IPS DF 19.7 (cell line): ENCODE measurements around the gene TMEM161B.
"Not testable (repeated sequence)": the region's sequence is repeated elsewhere in the genome, so short reads cannot be mapped to it uniquely, and the experiment has no call there.

Experiments used
- DNase-seq: peaks from one replicate; pipeline ENCODE4 v3.0.0-alpha.2; 2013; ENCODE audit warnings: low read depth, low spot score

TMEM161B gene

DNA sequence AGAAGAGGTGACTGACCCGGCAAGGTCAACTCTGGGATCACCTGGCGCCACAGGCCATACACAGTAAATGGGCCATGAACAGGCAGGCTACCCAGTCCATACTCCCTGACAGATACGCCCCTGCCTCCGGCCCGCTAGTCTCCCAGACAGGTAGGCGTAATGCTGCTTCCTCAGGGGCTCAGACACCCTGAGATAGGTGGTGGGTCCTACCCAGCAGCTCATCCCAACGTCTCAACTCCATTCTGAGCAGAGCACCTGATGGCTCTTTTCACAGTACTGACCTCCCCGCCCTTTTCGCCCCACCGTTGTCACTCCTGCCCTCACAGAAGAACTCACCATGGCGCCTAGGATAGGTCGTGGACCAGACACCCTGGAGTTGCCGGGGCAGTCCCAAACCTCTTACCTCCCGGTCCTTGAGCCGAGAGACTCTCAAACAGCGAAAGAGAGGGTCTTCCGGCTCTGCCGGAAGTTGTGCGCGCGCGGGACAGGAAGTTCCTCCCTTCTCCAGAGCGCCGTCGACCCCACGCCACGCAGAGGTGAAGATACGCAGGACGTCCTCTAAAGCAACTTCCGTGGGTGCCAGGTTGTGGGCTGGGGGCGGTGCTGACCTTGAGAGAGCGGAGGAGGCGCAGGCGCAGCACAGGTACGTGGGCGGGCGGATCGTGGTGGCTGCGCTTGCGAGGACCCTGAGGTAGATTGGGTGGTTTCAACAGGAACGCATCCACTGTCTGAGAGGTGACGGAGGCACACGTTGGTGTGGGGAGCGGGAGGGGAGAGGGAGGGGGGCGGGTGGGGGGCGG lies at the start of gene TMEM161B:
TMEM161B (minus strand) TSS at position 461 of the 800 bp plus-strand sequence; CDS start at position 339, 122 bp downstream.
- DNase-seq: peak; percentile 69

DNA sequence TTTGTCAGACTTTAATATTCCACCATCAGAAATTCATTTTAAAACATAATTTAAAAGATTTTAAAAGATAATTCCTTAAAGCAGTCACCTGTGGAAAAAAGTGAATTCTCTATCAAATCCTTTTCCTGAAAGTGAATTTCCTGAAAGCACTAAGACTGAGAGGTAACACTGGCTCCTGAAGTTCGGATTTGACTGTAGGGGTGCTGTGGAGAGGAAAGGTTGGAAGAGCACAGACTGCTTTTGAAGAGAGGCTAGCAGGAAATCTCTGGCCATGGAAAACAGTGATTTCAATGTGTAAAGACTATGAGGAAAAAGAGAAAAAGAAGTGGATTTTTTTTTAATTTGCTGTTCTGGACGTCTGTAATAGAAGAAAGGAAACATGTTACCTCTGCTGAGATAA lies 35.7 kb upstream of the TMEM161B start:
- DNase-seq: no peak

DNA sequence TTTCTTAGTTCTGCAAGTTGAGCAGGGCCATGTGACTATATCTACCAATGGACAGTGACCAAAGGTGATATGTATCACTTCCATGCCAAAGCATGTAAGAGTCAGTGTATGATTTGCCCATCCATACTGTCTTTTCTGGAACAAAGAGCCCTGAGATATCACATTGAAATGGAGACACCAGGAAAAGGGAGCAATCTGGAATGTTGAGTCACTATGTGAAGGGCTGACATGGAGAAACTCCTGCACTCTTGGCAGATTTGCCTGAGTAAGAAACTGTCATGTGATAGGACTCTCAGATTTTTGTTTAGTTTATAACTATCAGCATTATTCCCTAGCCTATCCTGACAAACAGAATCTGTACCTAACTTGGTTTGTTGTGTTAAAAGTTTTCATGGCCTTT lies 29.8 kb upstream of the TMEM161B start:
- DNase-seq: no peak

DNA sequence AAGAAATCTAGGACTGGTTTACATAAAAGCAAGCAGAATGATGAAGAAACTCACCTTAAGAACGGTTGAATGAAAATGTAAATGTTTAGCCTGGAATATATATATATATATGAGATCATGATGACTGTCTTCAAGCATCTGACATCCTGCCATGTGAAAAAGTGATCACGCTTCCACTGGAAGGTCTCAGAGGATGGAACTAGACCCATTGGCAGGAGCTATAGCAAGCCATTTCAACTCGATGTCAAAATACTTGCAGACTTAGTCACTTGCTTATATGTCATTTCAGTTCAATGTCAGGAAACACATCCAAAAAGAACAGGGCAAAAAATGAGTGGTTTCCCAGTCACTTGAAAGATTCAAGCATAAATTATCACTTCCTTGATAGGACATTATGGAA lies 22.2 kb upstream of the TMEM161B start:
- DNase-seq: no peak

DNA sequence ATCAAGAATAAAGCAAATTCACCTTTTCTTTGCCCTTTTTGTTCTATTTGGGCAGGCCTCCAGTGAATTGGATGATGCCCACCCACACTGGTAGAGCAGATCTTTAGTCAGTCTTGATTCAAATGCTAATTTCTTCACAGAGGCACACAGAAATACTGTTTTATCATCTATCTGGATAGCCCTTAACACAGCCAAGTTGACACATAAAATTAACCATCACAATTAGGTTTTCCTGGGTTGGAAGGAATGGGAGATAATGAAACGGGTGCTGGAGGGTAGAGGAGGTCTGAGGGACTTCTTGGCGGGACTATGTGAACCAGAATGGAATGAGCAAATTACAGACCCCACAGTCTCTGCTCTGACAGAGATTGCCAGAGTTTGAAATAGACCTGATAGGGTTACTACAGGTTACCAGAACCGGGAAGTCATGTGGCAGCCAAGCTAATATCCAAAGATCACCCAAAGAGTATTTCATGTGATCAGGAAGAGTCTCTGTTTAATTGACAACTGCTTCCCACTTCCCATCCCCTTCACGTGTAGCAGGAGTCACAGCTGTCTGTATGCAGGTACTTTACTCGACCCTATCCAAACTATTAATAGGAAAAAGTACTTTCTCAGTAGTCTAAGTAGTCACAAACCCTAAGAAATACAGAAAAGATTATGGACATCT lies 20.0 kb upstream of the TMEM161B start:
- DNase-seq: no peak

DNA sequence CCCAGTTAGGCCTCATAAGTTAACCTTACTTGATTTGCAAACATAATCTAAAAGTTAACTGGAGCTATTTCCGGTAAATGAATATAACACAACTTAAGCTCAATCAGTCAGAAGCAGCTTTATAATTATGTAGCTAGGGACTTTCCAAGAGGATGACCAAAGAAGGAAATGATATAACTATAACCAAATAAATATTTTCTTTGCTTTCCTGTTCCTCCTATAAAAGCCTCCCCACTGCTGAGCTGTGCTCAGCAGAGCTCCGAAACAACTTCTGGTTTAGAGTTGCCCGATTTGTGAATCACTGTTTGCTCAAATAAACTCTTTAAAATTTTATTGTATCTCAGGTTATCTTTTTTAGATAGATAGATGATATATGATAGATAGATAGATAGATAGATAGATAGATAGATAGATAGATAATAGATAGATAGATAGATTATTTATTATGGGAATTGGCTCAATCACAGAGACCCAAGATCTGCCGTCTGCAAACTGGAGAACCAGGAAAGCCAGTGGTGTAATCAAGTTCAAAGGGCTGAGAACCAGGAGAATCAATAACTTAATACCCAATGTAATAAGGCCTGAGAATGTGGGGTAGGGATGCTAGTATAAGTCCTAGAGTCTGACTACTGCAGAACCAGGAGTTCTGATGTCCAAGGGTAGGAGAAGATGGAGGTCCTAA lies 19.3 kb upstream of the TMEM161B start:
- DNase-seq: no peak

DNA sequence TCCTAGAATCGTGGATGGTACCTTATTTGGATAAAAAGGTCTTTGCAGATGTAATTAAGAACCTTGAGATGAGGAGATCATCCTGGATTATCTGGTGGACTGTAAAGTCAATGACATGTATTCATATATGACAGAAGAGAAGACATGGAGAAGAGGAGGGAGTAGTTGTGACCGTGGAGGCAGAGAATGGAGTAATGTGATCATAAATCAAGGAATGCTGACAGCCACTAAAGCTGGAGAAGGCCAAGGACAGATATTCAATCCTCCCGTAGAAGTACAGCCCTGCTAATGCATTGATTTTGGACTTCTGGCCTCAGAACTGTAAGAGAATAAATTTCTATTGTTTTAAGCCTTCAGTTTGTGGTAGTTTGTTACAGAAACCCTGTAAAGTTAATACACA lies 18.7 kb upstream of the TMEM161B start:
- DNase-seq: no peak

DNA sequence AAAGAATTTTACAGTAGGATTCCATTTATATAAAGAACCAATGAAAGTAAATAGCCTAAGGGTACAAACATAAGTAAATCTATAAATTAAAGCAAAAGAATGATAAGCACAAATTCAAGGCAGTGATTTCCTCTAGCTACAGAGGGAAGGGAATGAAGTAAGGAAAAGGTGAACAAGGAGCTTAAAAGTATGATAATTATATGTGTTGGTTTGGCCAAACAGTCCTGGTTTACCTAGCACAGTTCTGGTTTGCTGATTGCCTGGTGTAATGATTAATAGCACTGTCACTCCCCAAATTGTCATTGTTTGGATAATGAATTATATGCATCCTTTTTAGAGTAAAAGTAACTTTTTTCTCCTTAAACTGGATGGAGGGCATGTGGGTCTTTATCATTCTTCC lies 15.0 kb upstream of the TMEM161B start:
- DNase-seq: no peak

DNA sequence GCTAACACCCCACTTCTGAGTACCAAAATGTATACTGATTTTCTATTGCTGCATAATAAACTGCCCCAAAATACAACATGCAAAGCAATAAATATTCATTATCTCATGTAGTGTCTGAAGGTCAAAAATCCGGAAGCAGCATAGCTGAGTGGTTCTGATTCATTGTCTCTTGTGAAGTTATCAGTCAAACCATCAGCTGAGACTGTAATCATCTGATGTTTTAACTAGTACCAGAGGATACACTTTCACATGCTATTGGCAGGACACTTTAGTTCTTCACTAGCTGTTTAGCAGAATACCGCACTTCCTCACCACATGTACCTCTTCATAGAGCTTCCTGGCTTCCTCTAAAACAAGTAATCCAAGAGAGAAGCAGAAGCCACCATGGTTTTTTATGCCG lies 12.7 kb upstream of the TMEM161B start:
- DNase-seq: no peak

DNA sequence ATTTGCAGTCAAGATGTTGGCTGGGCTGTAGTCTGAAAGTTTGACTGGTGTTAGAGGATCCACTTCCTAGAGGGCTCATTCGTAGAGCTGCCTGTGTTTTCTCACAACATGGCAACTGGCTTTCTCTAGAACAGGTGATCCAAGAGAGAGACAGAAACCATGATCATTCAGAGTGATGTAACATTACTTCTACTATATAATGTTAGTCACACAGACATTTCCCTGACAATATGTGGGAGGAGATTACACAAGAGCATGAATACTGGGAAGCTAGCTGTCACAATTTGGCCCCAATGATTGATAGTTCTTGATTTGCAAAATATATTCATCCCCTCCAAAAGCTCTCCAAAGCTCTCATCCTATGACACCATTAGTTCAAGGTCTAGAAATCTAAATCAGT lies 10.9 kb upstream of the TMEM161B start:
- DNase-seq: no peak

DNA sequence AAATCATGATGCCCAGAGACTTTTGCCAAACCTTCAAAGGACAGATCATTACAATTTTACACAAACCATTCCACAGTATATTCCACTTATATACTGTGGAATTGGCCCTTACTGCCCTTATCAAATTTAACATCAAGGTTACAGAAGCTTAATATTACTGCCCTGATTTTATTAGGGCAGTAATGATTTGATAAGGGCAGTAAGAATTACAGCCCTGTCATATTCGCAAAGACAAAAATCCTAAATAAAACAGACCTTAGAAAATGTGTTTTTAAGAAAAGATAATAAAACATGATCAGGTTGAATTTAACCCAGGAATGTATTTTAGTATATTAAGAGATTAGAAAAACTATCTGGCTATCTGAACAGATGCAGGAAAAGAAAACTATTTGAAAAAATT lies 7.7 kb upstream of the TMEM161B start:
- no peak for DNase-seq

DNA sequence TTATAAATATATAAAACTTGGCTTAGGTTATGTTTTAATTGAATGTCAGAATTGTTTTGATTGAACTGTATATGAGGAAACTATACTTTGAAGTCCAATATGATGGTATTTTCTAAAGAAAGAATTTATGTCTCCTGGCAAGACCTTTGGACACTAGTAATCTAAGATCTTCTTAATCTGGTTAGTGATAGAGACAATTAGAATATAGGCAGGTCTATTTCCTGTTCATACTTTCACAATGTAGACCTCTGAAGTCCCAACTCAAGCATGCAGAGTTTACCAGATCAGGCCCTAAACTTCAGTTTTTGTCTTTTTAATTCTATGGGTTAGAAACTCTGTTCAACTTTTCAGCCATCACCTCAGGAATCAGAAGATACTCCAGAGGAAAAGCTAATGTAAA lies 6.9 kb upstream of the TMEM161B start:
- no peak for DNase-seq

DNA sequence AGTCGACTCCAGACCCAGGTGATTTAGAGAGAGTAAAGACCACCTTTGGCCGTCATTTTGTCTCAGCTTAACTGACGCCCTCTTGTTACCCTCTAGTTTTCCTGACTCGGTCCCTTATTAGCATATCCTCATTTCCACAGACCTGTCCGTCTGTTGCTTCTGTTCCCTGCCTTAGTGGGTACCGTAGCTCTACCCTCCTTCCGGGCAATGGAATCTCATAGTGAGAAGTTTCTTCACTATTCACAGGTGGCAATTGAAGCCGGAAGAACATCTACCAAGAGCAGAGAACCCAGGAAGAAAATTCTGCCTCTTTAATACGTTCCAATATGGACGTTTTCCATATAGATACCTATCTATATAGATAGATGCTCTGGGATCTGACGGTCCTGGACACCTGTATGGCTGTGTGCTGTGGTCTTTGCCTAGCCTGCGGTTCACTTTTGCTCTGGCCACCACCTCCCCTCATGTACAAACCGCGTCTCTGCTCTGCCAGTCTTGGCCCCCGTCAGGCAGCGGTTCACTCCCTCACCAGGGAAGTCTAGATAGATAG lies 652 bp upstream of the TMEM161B start:
- DNase-seq: no peak

DNA sequence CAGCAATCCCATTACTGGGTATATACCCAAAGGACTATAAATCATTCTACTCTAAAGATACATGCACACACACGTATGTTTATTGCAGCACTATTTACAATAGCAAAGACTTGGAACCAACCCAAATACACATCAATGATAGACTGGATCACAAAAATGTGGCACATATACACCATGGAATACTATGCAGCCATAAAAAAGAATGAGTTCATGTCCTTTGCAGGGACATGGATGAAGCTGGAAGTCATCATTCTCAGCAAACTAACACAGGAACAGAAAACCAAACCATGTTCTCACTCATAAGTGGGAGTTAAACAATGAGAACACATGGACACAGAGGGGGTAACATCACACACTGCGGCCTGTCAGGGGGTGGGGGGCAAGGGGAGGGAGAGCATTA lies 4.1 kb downstream of the TMEM161B start:
- DNase-seq: not testable (repeated sequence)

DNA sequence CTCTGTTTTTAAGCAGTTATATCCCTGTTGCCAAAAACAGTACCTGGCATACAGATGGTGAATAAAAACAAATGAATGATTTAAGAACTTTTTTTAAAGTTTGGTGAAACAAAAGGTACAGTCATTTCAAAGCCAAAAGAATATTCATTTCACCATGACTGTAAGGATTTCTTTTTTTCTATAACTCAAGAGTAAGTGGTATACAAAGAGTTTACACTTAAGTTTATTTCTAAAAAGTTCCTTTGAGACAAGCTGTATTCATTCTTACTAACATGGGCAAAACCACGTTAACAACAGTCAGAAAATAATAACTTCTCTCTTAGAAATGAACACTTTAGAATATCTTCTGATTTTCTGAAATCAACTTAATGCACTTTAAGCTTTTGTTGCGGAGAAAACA lies 5.3 kb downstream of the TMEM161B start:
- no peak for DNase-seq

DNA sequence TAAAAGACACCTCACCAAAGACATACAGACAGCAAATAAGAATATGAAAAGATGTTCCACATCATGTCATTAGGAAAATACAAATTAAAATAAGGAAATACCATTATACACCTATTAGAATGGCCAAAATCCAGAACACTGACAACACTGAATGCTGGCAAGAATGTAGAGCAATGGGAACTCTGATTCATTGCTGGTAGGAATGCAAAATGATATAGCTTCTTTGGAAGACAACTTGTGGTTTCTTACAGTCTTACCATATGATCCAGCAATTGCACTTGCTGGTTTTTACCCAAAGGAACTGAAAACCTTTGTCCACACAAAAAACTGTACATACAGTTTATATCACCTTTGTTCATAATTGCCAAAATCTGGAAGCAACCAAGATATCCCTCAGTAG lies 6.5 kb downstream of the TMEM161B start:
- no peak for DNase-seq

DNA sequence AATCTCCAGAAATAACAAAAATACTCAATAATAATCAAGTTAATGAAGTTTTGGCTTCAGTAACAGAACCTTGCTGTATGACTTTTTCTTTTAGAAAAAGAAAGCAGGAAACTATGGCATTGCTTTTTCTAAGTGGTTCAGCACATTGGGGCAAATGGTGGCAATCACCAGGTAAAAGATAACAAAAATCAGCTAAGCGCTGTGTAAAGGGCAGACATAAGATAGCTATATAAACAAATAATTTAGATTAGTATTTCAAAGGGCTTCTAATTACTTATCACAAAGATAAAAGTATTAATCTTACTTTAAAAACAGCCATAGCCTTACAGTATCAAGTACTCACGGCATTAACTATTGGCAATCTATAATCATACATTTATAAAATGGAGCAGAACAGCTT lies 10.0 kb downstream of the TMEM161B start:
- DNase-seq: no peak

DNA sequence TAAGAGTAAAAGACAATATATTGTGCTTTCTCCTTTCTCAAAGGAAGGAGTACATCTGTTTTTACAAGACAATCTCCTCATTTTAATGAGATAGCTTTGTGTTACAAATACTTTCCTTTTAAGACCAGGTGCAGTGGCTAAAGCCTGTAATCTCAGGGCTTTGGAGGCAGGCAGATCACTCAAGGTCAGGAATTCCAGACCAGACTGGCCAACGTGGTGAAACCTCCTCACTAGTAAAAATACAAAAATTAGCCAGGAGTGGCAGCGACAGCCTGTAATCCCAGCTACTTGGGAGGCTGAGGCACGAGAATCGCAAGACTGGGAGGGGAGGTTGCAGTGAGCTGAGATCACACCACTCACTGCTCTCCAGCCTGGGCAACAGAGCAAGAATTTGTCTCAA lies 11.8 kb downstream of the TMEM161B start:
- DNase-seq: peak; percentile 86

DNA sequence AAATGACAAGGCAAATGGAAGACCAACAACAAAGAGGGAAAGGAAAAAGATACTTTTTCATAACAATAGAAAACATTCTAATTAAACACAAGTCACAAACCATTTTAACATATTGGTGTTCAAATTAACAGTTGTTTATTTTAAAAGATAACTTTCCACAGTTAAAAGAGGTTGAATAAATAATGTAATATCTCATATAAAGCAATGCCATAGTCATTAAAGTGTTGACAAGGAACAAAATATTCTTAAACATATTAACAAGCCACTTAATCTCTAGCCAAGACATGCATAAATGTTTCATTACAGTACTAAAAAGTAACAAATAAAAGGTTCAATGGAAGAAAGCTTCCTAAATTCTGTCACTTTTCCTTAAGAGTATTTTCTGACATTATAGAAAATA lies 12.6 kb downstream of the TMEM161B start:
- DNase-seq: no peak

DNA sequence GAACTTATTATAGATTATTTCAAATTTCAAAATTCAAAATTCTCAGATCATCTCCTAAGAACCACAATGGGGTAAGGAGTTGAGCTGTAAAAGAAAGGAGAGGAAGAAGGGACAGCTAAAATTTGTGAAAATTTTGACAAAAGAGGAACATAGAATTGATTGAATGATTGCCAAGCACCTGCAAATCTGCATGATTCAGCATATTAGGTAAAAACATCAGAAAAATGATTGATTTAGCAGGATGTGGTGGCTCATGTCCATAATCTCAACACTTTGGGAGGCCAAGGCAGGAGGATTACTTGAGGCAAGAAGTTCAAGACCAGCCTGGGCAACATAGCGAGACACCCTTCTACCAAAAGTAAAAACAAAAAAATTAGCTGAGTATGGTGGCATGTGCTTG lies 14.3 kb downstream of the TMEM161B start:
- DNase-seq: no peak

DNA sequence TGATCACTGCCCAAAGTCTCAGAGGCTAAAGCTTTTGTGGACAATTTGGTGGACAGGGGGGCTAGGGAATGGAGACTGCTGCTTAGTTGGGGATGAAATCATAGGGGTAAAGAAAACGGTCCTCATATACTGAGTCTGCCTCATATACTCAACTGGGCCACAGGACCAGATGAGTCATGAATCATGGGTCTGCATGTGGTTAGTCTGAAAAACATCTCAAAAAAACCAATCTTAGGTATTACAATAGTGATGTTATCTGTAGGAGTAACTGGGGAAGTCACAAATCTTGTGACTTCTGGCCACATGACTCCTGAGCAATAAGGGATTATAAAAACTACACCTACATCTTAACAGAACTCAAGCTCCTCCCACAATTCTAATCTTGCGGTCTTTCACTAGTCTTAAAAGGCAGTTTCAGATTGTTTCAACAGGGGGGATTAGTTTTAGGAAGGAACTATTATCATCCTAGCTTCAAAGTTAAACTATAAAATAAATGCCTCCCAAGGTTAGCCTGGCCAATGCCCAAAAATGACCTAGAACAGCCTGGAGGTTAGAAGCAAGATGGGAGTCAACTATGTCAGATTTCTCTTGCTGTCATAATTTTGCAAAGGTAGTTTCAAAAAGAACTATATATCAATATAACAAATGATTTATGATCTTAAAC lies 17.5 kb downstream of the TMEM161B start:
- DNase-seq: no peak

DNA sequence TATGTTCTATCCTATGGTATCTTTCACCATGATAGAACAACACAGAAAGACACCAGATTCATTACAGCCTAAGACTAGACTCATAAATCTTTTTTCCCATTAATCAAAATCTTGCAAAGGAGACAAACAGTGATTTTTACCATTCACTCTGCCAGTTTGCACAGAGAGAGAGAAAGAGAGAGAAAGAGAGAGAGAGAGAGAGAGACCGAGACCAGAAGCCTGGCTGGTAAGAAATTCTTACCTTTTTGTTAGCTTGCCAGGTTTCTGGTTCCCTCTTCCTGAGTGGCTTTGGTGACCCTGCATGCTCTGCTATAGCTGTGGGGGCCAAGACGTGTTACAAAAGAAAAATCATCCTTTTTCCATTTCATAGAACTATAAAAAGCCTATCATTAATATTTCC lies 18.6 kb downstream of the TMEM161B start:
- DNase-seq: no peak
